Erythroblast (primary cell): Measurements from ENCODE around the gene HSD17B2.

Experiments used
- GATA1 ChIP-seq: IDR thresholded peaks from 2 replicates; pipeline ENCODE4 v1.6.1; 2011; ENCODE audit warnings: low read depth, mild to moderate bottlenecking, control low read depth, low read length, moderate library complexity
- POLR2A ChIP-seq: IDR thresholded peaks from 2 replicates; pipeline ENCODE4 v1.6.1; 2011; ENCODE audit warnings: mild to moderate bottlenecking, low read length

GRCh38 chr16:82083710-82084353 lies 48.8 kb downstream of the HSD17B2 start:
- TF ChIP-seq POLR2A (no peak), GATA1 (no peak)
